Panc1 (cell line): ENCODE results near the gene KLHDC3. TPM values are rescaled to one million over a fixed set of nuclear protein-coding genes. Genes with fewer than 3 reads are reported as not detected.

Experiments used
- ATAC-seq: fragments of 200-7000 bp; cut with Tn5 transposase; 2 replicates; pipeline ENCODE4 v1.9.1; 2020; ENCODE audit warnings: mild to moderate bottlenecking, moderate library complexity
- BruUV-seq: library from RNA; stranded (reverse); fragments of 400-500 nt; replicated peaks from 2 replicates; lab custom pipeline; 2021; lab: Mats Ljungman, UMichigan
- CTCF ChIA-PET: fragments of 300-600 bp; sonication (Branson Sonifier 250); formaldehyde crosslinking; loops from one replicate; lab custom pipeline; 2022; ENCODE audit warnings: antibody characterized with exemption; lab: Charles Lee
- POLR2A ChIA-PET: fragments of 300-600 bp; sonication (Branson Sonifier 250); formaldehyde crosslinking; loops from one replicate; lab custom pipeline; 2022; ENCODE audit warnings: antibody characterized with exemption; lab: Charles Lee
- DNase-seq: peaks from one replicate; pipeline ENCODE4 v3.0.0-alpha.2; 2010; ENCODE audit warnings: low read depth, low spot score
- H3K27ac ChIP-seq: 2 replicates; pipeline ENCODE4 v1.5.1; 2011; ENCODE audit warnings: mild to moderate bottlenecking, low read length, inconsistent platforms
- H3K27me3 ChIP-seq: fragments of 200-500 bp; sonication (Bioruptor generic); 2 replicates; pipeline ENCODE4 v1.6.0; 2014; ENCODE audit warnings: low read length, inconsistent platforms; ENCODE audit not compliant: control insufficient read depth, insufficient read depth
- H3K36me3 ChIP-seq: fragments of 200-500 bp; sonication (Bioruptor generic); 2 replicates; pipeline ENCODE4 v1.5.1; 2014; ENCODE audit warnings: inconsistent platforms, mild to moderate bottlenecking, low read length, moderate library complexity; ENCODE audit not compliant: control insufficient read depth, insufficient read depth
- H3K4me1 ChIP-seq: 2 replicates; pipeline ENCODE4 v1.5.1; 2011; ENCODE audit warnings: inconsistent platforms, mild to moderate bottlenecking, low read length, moderate library complexity; ENCODE audit not compliant: control insufficient read depth, insufficient read depth
- H3K4me3 ChIP-seq, 2 experiments: 2 replicates each; pipeline ENCODE4 v1.5.1; 2011 to 2012; ENCODE audit warnings: low read depth in 2 of 2, low read length in 2 of 2, mild to moderate bottlenecking in 2 of 2, inconsistent platforms in 1 of 2, moderate library complexity in 1 of 2
- H3K9me3 ChIP-seq: fragments of 200-500 bp; sonication (Bioruptor generic); 2 replicates; pipeline ENCODE4 v1.5.1; 2014; ENCODE audit warnings: low read depth, mild to moderate bottlenecking, inconsistent platforms, low read length, moderate library complexity; ENCODE audit not compliant: control insufficient read depth, insufficient read depth
- POLR2AphosphoS5 ChIP-seq: IDR thresholded peaks from 2 replicates; pipeline ENCODE4 v1.6.1; 2012; ENCODE audit warnings: mild to moderate bottlenecking, low read depth, low read length, moderate library complexity
- SIN3A ChIP-seq: IDR thresholded peaks from 2 replicates; pipeline ENCODE4 v1.6.1; 2012; ENCODE audit warnings: low read depth, mild to moderate bottlenecking, low read length, moderate library complexity, borderline replicate concordance; ENCODE audit not compliant: insufficient read depth
- TCF7L2 ChIP-seq: IDR thresholded peaks from 2 replicates; pipeline ENCODE4 v1.6.1; 2011; ENCODE audit warnings: mild to moderate bottlenecking, low read depth, low read length, inconsistent platforms
- in situ Hi-C: cut with HindIII; loops from 2 replicates; pipeline ENCODE4 v1.10.0; 2016; ENCODE audit warnings: low sequenced_read_pairs, low pct_unique_long_range_greater_than_20kb
- intact Hi-C: fragments of 100-400 bp; cut with micrococcal nuclease; formaldehyde crosslinking; loops from one replicate; pipeline ENCODE4 v1.10.0; 2022; ENCODE audit not compliant: unreplicated experiment
- total RNA-seq: library from RNA; stranded (reverse); gene quantifications from one replicate; pipeline ENCODE4 v1.2.1, GENCODE V29; 2021; ENCODE audit not compliant: unreplicated experiment
- TF ChIP-seq, protein P1 (sequence below), 2 experiments: IDR thresholded peaks; 2 replicates each; pipeline ENCODE4 v1.6.1; 2011 to 2012; ENCODE audit warnings: low read depth in 2 of 2, control low read depth in 1 of 2, low read length in 1 of 2, mild to moderate bottlenecking in 1 of 2, moderate library complexity in 1 of 2; ENCODE audit not compliant: insufficient read depth in 1 of 2
- TF ChIP-seq, protein P2 (sequence below): fragments of 450-650 bp; IDR thresholded peaks from 2 replicates; pipeline ENCODE4 v1.5.1; 2017; ENCODE audit warnings: mild to moderate bottlenecking

Gene KLHDC3
- total RNA-seq, 1 experiment from 2014 or later, result 60.9 TPM

DNA sequence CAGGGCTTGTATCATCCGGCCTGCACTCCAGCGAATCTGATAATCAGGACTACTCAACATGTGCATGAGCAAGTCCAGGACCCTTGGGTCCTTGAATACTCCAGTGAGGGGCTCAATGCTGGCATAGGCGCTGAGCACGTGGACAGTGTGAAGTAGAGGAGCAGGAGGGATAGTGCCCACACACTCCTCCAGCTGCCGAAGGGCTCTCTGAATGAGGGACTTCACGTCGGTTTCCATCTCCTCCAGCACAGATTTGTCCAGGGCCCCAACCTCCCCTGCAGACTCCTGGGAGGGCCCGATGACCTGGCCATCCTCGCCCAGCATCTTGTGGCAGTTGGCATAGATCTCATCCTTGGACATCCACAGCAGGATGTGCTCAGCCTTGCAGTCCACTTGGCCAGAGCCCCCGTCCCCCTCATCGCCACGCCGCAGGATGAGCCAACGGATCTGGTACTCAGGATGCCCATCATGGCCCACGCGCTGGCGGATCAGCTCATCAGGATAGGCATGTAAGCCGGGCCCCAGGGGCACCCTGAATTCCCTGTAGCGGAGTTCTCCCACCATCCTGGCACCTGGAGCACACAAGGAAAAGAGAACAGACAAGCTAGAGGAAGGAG is 38.3 kb downstream of the KLHDC3 start:
- Histone ChIP-seq H3K36me3 (no peaks in the 10 kb centered on the region; the same call in 1 of the 2 replicates), H3K4me3 (peak overlapping the region; percentile 67 to 73), H3K9me3 (no peaks in the 10 kb centered on the region), H3K4me1 (peaks cover 17% of the 10 kb centered on the region), H3K27ac (peak overlapping the region; percentile 84), H3K27me3 (no peaks in the 10 kb centered on the region)
- DNase-seq, result no peak
- intact Hi-C loops (no loop called here), in situ Hi-C loops (no loop called here)
- POLR2A ChIA-PET, result no interaction called here
- BruUV-seq, result no TSS peak
- ATAC-seq, result no peak
- TF ChIP-seq, protein P1, sequence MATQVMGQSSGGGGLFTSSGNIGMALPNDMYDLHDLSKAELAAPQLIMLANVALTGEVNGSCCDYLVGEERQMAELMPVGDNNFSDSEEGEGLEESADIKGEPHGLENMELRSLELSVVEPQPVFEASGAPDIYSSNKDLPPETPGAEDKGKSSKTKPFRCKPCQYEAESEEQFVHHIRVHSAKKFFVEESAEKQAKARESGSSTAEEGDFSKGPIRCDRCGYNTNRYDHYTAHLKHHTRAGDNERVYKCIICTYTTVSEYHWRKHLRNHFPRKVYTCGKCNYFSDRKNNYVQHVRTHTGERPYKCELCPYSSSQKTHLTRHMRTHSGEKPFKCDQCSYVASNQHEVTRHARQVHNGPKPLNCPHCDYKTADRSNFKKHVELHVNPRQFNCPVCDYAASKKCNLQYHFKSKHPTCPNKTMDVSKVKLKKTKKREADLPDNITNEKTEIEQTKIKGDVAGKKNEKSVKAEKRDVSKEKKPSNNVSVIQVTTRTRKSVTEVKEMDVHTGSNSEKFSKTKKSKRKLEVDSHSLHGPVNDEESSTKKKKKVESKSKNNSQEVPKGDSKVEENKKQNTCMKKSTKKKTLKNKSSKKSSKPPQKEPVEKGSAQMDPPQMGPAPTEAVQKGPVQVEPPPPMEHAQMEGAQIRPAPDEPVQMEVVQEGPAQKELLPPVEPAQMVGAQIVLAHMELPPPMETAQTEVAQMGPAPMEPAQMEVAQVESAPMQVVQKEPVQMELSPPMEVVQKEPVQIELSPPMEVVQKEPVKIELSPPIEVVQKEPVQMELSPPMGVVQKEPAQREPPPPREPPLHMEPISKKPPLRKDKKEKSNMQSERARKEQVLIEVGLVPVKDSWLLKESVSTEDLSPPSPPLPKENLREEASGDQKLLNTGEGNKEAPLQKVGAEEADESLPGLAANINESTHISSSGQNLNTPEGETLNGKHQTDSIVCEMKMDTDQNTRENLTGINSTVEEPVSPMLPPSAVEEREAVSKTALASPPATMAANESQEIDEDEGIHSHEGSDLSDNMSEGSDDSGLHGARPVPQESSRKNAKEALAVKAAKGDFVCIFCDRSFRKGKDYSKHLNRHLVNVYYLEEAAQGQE (IDR thresholded peaks at IDR 0.05; ENCODE audit: insufficient read depth in 1 of 2, low read depth in 2 of 2, low read length in 1 of 2), result no peak
- TF ChIP-seq POLR2AphosphoS5 (no peak), TCF7L2 (no peak)
- TF ChIP-seq, protein P2, sequence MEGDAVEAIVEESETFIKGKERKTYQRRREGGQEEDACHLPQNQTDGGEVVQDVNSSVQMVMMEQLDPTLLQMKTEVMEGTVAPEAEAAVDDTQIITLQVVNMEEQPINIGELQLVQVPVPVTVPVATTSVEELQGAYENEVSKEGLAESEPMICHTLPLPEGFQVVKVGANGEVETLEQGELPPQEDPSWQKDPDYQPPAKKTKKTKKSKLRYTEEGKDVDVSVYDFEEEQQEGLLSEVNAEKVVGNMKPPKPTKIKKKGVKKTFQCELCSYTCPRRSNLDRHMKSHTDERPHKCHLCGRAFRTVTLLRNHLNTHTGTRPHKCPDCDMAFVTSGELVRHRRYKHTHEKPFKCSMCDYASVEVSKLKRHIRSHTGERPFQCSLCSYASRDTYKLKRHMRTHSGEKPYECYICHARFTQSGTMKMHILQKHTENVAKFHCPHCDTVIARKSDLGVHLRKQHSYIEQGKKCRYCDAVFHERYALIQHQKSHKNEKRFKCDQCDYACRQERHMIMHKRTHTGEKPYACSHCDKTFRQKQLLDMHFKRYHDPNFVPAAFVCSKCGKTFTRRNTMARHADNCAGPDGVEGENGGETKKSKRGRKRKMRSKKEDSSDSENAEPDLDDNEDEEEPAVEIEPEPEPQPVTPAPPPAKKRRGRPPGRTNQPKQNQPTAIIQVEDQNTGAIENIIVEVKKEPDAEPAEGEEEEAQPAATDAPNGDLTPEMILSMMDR, result no peak
- CTCF ChIA-PET, result no interaction called here

DNA sequence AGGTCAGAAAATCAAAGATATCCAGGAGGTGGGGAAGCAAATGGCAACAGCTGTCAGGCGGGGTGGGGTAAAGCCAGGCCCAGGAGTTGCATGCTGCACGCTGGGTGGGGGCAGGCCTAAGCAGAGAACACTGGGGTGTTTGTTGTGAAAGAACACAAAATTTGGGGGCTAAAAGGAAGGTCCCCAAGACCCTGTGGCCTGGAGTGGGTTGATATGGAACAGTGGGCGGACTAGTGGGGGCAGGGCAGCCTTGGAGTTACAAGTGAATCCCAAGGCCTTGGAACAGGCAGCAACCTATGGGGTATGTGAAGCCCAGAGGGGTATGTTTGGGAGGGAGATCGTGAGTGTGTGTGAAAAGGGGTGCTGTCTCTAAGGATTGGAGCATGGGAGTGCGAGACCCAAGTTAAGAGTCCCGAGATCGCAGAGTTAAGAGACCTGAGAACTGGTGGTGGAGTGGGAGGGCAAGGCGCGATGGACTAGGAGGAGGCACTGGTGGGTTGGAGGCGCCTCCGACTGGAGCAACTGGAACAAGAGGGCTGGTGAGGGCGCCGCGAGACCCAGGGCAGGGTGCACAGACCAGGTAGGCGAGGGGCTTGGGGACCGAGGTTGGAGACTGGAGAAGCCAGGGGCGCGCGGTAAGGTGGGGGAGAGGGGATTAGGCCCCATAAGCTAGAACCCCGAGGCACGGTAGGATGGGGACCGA is 38.9 kb downstream of the KLHDC3 start:
- POLR2A ChIA-PET, result interaction anchor here (0.5 kb wide), 1 partner anchor 20 kb away, joined by 5 read pairs; no protein-coding TSS in a partner anchor
- in situ Hi-C loops (no loop called here), intact Hi-C loops (no loop called here)
- H3K27ac ChIP-seq, result peak overlapping the region; percentile 84
- no peak for DNase-seq
- ATAC-seq, result peak; percentile 55
- TF ChIP-seq TCF7L2 (no peak), SIN3A (no peak)
- TF ChIP-seq, protein P1 (IDR thresholded peaks at IDR 0.05; ENCODE audit: insufficient read depth in 1 of 2, low read depth in 2 of 2, low read length in 1 of 2), result no peak
- TF ChIP-seq, protein P2, result no peak
- H3K4me3 ChIP-seq, result peak overlapping the region; percentile 67 to 73
- no peaks in the 10 kb centered on the region for H3K9me3 ChIP-seq
- H3K36me3 ChIP-seq, result no peaks in the 10 kb centered on the region; the same call in 1 of the 2 replicates
- H3K27me3 ChIP-seq, result no peaks in the 10 kb centered on the region
- no TSS peak for BruUV-seq
- CTCF ChIA-PET, result no interaction called here
- peaks cover 18% of the 10 kb centered on the region for H3K4me1 ChIP-seq
